Activated CD8-positive, alpha-beta memory T cell treated with anti-CD3 and anti-CD28 coated beads, Interleukin-2, amount 50 U/mL, for 1 hour (primary cell): ENCODE measurements around the gene LRBA.

ENCODE experiments used
- DNase-seq: peaks from one replicate; pipeline ENCODE4 v3.0.0-alpha.2; 2020; ENCODE audit errors: extremely low read depth

Gene LRBA

DNA sequence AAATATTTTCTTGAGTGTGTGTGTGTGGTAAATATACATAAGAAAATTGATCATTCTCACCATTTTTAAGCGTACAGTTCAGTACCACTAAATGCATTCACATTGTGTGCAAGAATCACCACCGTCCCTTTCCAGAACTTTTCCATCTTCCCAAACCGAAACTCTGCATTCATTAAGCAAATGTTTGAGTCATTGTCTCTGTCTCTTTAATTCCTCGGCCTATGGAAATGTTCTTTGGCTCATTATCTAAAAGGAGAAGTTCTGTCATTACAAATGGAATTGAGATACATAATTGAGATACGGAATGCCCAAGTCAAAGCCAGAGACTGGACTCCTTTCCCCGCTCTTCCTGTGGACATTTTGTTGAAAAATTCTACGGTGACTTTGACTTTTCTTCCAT is 767.9 kb downstream of the LRBA start:
- no peak for DNase-seq

DNA sequence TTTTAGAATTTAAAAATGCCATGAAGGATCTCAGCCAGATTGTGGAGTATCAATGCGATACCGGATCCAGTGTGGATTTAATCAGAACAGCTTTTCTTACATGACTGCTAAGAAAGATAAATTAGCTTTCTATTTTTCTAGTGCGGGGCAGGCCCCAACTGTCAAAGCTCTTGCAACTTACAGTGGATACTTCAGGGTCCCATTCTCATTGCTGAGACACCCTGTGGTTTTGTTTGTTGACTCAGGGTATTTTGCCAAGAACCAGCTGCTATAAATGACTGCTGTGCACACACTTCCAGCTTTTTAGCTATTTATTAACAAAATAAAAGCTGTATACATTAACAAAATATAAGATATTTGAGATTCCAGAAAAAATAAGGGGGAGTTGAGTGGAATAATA is 770.5 kb downstream of the LRBA start:
- no peak for DNase-seq

DNA sequence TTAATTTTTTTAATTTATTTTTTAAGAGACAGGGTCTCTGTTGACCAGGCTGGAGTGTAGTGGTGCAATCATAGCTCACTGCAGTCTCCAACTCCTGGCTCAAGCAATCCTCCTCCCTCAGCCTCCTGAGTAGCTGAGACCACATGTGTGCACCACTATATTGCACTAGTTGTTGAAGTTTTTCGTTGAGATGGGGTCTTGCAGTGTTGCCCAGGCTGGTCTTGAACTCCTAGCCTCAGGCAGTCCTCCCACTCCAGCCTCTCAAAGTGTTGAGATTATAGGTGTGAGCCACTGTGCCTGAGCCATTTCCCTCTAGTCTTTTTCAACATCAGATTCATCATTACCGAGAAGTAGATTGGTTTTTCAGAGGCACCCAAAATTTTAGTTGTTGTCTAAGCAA is 771.2 kb downstream of the LRBA start:
- no peak for DNase-seq

DNA sequence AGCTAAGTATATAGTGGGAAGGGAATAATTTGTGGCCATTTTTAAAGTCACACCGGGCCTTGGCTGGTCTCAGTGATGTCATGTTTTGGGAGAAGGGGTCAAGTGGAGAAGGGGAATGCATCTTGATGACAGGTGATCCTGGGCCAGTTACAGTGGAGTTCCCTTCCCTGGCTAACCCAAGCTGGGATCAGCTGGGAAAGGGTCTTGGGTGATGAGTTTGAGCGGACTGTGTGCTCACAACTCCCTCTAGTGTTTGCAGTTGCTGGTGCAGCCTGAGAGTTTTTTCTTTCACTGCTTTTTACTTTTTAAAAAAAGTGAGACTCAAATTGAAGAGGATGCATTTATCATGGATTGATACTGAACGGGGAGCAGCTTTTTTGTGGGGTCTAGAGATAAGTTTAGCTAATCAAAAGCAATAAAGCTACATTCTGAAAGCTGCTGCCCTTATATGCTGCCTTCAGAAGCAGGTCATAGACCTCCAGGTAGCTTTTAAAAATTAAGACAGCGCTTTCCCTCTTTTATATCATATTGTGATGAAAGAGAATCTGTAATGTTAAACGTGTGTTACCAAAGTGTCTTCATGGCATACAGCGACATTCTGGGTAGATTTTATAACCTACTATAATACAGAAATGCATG is 772.1 kb downstream of the LRBA start:
- no peak for DNase-seq

DNA sequence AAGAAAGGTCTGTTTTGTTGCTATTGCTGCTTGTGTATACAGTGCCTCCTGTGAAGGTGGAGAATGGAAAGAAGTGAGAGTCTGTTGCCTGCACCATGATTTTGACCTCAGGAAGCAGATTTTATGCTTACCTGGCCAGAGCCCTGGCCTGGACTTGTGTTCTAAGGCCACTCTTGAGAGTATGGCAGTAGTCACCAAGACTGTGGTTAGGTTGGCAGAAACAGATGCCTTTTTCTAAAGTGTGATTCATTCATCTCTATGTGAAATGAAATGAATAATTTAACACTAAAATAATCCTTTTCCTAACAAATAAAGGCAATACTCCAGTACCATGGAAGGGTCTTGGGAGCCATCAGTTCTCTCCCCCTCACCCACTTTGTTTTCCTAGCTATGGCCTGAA is 775.1 kb downstream of the LRBA start:
- DNase-seq: no peak

DNA sequence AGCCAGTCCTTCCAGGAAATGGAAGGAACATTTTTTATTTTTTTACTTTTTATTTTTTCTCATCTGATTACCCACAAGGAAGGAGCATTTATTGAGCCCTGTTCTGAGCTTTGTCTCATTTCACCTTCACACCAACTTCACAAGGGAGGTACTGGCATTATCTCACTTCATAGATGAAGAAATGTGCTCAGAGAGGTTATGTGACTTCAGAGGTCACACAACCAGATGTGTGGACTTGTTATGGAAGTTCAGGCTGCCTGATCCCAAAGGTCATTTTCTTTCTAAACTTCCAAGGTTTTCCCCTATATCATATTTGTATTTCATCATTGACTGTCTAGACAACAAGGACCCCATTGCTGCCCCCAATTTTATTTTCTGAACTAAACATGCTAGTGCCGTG is 776.5 kb downstream of the LRBA start:
- no peak for DNase-seq

DNA sequence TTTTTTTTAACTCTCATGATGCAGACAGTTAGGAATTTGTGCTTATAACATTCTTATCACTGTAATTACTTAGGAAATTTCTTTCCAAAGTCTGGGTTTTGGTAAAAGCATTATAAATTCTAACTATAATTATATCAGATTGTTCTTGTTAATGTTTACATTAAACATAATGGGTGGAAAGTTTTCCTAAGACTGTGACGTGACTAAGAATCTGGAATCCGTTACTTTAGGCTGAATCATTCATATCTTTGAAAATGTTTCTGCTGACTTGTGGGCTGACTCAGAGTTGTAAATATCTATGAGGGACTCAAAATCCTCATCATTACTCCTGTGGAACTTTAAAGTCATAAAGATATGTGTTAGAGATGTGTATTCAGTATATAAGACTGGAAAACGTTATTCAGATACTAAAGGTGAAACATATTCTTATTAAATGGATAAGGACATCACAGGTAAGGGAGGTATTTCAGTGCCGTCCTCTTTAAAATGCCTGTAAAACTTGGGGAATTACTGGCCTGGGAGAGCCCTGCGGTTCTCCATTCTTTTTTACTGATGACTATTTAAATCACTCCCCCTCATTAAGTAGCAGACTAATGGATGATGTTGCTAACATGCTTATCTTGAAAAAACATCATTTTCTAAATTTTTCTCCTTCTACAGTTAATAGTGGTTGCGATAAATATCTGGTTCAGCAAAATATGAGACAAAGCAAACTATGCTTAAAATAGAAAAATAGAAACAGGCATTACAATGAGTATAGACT is 777.8 kb downstream of the LRBA start:
- DNase-seq: no peak

DNA sequence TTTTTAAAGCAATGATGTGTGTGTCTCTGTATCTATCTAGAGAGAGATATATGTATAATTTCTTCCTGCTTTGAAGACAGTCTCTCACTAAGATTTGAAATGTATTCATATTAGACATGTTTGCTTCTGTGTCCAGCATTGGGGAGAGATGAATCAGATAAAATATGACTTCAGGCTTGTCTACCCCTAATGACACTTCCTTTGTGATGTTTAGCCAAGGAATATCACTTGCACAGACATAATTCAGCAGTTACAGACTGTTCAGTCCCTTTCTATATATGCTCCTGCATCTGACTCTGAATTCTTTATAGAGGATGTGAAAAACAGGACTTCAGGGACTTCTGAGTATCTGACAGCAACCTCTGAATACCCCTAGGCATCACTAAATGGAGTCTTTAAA is 778.5 kb downstream of the LRBA start:
- no peak for DNase-seq

DNA sequence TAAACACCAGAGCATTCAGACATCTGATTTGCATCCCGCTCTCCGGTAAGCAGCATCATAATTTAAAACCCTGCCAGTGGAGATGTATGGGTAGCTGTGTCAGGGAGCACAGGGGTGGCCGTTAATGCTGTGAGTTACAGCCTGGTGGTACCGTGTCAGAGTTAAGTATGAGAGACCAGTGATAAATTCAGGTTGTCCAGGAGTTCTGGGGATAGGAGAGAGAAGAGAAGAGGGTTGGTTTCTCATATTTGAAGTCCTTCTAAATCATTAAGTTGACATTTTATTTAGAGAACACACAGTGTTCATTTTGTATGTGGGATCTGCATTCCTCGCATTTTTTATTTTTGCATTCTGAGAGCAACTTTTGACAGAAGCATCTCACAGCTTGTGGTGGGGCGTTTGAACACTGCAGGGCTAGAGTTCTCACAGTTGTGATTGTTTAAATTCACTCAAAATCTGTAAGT is 779.2 kb downstream of the LRBA start:
- no peak for DNase-seq

DNA sequence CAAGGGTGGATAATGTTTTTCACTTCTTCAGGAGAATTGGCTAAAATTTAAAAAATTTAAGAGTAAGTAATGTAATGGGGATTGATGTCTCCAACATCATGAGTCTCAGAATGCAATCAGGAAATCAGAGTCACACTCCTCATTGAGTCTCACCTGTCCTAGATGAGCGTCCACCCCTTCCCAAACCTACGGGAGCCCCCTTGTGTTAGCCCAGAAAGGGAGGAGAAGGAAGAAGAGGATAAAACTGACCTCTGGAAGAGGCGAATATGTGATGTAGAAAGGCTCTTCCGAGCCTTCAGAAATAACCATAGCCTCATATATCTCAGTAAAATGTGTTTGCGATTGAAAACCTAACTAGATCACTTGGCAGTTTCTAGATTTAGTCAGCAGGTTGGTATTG is 779.8 kb downstream of the LRBA start:
- DNase-seq: no peak

DNA sequence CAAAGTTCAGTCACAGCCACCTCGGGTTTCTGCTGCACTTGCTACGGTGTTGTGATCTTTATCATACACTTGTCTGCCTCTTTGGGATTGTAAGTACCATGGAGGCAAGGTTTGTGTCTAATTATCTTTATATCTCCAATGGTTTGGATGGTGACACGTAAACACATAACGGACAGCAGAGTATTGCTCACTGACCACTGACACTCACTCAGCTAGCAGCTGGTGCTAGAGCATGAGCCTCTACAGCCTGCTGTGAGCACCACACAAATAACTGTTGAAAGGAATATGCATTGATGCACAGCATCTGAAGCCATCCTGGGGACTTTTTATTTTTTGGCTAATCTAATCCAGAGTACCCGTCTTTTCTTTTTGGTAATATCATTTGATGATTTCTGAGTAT is 780.8 kb downstream of the LRBA start:
- no peak for DNase-seq

DNA sequence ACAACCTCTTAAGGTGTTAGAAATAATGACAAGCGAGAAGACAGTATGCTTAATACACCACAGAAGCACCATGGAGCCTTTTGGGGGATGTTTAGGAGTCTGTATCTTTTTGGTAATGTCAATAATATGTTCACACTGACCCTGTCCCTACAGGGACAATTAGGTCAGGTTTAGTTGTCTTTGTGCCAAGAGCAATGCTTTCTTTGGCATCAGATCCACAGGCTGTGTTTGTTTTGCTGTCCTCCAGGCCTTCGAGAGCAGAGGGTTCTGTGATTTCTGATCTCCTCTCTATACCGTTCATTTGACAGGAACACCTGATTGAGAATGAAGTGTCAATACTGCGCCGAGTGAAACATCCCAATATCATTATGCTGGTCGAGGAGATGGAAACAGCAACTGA is 783.1 kb downstream of the LRBA start:
- DNase-seq: no peak

DNA sequence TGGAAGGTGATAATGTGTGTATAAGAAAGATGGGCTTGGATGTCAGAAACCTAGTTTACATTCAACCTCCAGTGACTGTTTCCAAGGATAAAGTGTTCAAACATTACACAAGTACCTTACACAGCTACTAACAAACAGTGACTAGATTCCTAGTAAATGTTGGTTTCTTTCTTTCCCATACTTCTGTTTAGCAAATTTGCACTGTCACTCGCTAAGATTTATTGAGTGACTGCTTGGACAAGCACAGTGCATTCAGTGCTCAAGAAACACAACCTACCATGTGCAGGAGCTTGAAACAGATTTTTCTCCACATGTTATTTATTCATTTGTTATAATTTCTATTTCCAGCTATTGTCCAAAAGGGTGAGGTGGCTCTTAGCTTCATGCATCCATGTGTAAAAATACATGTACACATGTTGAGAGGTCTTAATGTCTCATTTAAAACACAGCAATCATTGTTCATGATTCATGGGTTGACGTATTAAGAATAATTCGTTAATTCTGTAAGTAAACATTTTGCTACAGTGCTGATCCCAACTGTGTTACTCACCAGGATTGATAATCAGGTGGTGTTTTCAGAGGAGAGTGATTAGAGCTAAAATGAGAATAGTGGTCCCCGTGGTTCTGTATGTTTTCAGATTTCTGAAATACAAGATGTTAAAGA is 783.8 kb downstream of the LRBA start:
- DNase-seq: no peak

DNA sequence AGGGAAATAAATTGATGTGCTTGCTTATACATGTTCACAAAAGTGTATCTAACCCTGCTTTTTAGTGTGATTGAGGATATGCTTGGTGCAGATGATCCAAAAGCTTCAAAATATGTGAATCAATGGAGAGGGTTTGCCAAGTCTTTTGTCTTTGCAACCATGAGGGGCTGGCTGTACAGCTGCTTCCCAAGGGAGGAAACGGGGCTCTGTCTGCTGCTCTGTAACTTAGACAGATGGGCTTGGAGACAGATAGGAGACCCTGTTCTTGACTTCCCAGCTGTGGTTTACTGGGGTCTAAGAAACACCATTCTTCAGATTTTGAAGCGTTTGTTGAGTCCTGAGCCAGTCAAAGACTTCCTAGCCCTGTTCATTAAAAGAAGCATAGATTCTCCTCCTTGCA is 784.5 kb downstream of the LRBA start:
- no peak for DNase-seq

DNA sequence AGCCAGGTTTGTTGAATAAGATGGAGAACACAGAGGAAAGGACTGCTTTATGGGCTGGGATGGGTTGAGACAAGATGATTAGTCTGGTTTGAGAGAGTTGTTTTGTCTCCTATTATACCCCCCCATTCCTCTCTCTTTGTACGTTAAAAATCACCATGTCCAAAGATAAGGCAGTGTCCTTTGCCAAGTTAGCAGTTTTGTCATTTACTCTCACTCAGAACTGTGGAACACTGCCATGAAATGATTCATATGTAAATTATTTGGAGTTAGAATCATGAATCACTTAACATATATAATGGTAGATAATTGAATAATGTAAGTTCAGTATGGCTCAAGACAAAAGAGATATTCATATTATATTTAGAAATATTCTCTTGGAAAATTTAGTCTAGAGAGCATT is 785.6 kb downstream of the LRBA start:
- DNase-seq: no peak

DNA sequence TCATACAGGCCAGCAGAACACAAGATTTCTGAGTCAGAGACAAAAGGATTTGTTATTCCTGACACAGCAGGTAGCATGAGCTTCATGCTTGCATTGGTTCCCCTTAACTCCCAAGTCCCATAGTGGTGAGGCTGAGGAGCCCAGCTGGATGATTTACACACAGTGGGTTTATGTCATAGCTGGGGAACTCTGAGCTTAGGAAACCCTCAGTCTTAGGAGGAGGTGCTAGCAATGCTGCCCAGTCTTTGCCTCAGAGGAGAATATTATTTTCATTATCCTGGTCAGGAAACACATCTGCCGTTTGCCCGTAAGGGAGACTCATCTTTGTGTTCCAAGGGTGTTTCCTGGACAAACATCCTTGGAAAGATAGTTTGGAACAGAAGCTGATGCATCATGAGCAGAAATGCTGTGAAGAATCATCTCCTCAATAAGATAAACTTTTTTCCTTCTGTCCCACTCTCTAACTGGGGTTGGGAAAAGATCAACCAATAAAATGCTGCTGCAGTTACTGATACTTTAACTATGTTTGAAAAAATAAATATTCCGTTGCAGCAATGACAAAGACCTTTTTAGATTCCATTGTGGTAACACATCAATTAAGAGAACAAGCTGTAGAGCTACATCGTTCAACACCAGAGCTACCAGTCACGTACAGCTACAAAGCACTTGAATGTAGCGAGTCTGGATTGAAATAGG is 790.0 kb downstream of the LRBA start:
- DNase-seq: no peak

DNA sequence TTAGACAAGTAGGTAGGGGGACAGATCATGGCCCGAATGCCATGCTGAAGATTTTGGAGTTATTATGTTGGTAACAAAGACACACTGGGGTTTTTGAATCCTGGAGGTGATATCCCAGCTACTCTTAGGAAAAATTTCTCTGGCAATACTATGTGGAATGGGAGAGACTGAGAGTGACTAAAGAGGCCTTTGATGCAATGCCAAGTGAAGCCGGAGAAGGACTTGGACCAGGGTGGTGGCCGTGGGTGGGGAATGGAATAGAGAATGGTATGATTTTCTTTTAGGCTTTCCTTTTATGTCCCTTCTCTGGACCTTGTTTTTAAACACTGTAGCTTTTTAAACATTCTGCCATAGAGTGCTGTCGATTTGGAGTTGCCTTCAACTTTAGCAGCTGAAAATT is 795.2 kb downstream of the LRBA start:
- no peak for DNase-seq

DNA sequence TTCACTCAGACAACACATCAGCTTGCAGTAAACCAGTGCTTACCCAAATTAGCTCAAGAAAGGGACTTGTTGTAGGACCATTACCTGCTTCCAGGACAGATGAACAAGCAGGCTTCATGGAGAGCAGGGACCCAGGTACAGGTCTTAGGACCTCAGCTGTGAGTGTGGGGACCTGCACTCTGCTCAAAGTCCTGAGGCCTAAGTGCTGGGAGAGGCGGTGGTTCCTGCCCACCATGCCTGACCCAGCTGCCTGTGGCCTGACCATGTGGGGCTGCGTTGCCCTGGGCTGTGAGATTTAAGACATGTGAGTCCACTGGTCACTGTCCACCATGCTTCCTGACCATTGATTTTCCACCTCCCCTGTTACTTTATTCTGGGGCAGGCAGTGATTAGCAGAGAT is 796.6 kb downstream of the LRBA start:
- no peak for DNase-seq

DNA sequence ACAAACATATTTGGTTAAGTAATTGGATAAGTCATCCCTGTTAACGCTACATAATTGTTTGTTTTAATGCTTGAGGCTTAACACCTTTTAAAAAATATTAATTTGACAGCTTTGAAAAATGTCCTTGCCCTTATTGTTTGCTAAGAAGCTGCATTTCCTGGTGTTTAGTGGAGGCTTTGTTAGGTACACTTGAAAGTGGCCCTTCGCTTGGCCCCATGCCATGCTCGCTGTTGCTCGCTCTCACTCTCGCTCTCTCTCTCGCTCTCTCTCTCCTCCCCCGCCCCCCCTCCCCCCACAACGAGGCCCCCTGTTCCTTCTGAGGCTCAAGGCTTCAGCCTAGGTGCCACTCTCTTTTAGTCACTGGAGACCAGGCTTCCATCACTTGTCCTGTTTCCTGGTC is 797.3 kb downstream of the LRBA start:
- no peak for DNase-seq

DNA sequence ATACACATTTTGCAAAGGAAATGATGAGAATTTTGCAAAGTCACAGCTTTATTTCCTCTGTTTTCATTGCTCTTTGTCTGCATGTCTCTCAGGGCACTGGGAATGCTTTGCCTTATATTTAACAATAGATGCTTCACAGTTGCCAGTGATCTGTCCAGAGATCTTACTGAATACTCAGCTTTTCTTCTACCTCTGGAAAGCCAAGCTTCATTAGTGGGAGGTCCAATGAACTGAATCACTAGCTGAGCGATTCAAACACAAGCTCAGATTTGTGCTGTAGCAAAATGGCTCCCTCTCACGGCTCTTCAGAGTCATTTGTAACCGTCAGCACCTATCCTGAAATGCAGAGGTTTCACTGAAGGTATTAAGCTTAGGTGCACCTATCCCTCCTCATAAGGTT is 797.9 kb downstream of the LRBA start:
- no peak for DNase-seq

DNA sequence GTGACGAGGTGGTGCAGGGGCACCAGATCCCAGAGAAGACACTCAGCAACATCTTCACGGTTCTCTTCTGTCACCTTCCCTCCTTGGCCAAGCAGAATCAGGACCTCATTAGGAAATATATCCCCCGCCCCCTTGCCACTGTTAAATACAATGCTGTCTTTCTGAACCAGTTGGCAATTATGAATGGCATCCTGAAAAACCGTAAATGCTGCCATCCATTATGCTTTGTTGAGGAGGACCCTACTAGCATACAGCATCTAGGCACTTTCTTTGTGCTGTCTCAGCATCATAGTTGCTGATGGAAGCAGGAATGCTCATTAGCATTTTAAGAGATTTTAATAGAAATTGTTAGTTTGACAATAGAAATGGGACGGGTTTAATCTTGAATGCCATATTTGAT is 798.4 kb downstream of the LRBA start:
- no peak for DNase-seq

DNA sequence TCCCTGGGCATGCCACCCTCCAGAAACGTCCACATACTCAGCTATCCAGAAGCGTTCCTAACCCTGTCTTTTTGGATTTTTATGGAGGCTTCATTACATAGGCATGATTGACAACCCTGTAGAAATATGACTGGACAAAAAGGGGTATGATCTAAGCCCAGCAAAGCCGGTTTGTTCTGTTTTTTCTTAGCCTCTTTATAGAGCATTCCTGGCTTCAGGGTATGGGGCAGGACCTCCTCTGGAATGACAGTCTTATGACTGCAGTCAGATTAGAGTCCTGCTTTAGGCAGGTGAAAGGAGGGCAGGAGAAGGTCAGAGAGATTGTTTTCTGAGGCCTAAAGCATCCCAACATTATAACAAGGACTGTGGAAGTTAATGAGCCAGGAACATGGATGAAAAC is 799.5 kb downstream of the LRBA start:
- DNase-seq: no peak
